ENCODE measurements around the gene TEX52.

GRCh38 chr12:2804393-2805142 lies 52.3 kb downstream of the TEX52 start:
- TF ChIP-seq CTCF (optimal IDR thresholded peaks at IDR 0.05 in 1 of 3, IDR thresholded peaks at IDR 0.05 in 1 of 3, conservative IDR thresholded peaks at IDR 0.05 in 1 of 3; ENCODE audit: extremely low read depth in 1 of 3, insufficient read depth in 2 of 3, low read length in 3 of 3) = no peak
- no peak for TF ChIP-seq EZH2 (IDR thresholded peaks at IDR 0.05; ENCODE audit: low read length)
